SK-N-SH treated with all-trans-retinoic acid at 6 μM for 48 hours (cell line): Measurements from ENCODE around the gene ADARB2.

Experiments used
- ARNTL ChIP-seq: fragments of 450-650 bp; formaldehyde crosslinking; IDR thresholded peaks from 2 replicates; pipeline ENCODE4 v1.5.0; 2020; ENCODE audit warnings: low read depth, mild to moderate bottlenecking, moderate library complexity, borderline replicate concordance
- RARB ChIP-seq: fragments of 250-450 bp; sonication (Bioruptor Pico); IDR thresholded peaks from 2 replicates; pipeline ENCODE4 v1.8.0; 2021; ENCODE audit warnings: mild to moderate bottlenecking, moderate library complexity
- TSHZ2 ChIP-seq: fragments of 250-450 bp; sonication (Bioruptor Pico); IDR thresholded peaks from 2 replicates; pipeline ENCODE4 v1.5.0; 2020; ENCODE audit warnings: mild to moderate bottlenecking, moderate library complexity
- ZFP30 ChIP-seq: fragments of 450-650 bp; formaldehyde crosslinking; IDR thresholded peaks from 2 replicates; pipeline ENCODE4 v1.5.0; 2022; ENCODE audit warnings: mild to moderate bottlenecking, moderate library complexity

- no peak for TF ChIP-seq ZFP30
- TF ChIP-seq RARB, result no peak
- TF ChIP-seq TSHZ2 (CRISPR knock-in tag), result no peak
- TF ChIP-seq ARNTL (CRISPR knock-in tag), result no peak
These were observed 88.7 kb downstream of the ADARB2 start for GRCh38 chr10:1648648-1649047.
